HG02852 (cell line): ENCODE results near the gene BCAS3.

ENCODE experiments used
- ATAC-seq: cut with Tn5 transposase; IDR thresholded peaks from one replicate; pipeline ENCODE4 v1.9.1; 2021; ENCODE audit warnings: mild to moderate bottlenecking, moderate library complexity; ENCODE audit not compliant: unreplicated experiment

Gene BCAS3

DNA sequence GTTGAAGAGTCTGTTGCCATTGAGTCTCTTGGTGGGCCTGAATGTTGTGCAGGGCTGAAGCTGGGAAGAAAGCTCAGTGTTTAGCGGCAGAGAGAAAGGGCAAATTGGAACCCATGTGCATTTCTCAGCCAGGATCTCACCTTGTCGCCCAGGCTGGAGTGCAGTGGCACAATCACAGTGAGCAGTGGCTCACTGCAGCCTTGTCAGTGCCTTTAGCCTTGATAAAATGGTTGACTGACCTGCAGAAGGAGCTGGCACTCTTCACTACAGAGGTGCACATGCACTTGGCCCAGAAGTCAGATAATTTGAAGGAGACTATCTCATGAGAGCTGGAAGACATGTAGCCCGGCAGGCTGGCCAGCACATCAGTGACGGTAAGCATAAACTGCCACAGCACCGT, 597.7 kb downstream of the BCAS3 start:
- no peak for ATAC-seq

DNA sequence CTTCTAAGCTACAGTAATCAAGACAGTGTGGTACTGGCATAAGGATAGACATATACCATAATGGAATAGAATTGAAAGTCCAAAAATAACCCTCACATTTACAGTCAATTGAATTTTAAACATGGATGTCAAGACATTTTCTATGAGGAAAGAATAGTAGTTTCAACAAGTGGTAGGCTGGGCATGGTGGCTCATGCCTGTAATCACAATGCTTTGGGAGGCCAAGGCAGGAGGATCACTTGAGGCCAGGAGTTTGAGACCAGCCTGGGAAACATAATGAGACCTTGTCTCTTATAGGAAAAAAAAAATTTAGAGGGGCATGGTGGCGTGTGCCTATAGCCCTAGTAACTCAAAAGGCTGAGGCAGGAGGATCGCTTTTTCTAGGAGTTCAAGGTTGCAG, 599.2 kb downstream of the BCAS3 start:
- ATAC-seq = no peak

DNA sequence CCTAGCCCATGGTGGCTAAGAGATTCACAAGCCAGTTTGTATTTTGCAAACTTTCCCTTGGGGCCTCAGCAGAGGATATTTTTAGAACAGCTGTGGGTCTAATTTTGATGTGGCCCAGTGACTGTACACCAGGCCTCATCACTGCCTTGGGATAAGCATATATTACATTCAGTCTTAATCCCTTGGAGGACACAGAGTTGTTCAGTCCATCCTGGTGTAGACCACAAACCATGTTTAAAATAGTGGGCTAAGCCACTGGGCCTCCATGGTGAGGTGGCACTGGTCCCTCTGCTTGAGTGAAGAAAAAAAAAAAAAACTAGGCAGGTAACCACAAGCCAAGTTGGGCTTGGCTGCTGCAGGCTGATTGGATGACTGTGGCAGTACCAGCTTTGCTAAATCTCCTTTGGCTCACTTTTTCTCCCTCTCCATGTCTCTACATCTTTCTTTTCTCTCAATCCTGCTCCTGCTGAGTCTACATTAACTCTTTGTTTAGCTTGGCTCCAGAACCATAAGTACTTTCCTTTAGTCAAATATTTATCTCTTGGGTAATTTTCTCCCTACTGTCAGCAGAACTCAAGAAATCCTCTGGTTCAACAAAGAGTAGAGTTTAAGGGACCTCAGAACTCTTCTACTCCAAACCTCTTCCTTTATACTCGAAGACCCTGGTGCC, 602.0 kb downstream of the BCAS3 start:
- ATAC-seq = no peak

DNA sequence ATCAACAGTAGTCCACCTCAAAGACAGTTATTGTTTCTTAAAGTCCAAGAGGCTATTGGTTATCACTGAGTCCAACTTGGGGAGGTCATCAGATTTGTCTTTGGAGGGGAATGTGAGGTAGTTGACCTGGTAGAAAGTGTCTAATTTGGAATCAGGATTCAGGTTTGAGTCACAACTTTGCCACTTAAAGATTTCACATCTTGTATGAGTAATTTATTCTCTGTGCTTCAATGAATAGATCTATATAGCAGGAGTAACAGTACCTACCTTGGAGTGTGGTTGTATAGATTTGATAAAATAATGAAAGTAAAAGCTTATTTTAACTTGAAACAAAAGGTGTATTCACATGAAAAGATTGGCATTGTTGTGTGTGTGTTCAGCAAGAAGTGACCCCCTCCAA, 602.7 kb downstream of the BCAS3 start:
- ATAC-seq = no peak

DNA sequence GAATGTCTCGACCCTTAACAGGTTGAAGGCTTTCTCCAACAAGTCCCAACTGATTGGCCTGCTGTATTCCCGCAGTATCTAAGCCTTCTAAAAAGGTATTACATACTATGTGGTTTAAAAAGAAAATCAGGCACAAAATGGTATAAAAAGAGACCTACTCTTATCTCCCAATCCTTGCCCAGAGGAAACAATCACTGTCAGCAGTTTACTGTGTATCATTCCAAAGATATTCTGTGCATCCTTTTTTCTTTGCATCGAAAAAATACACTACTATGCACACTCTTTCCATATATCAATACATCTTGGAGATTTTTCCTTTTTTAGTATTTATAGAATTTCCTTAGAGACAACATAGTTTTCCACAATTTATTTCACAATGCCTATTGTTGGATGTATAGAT, 603.2 kb downstream of the BCAS3 start:
- no peak for ATAC-seq

DNA sequence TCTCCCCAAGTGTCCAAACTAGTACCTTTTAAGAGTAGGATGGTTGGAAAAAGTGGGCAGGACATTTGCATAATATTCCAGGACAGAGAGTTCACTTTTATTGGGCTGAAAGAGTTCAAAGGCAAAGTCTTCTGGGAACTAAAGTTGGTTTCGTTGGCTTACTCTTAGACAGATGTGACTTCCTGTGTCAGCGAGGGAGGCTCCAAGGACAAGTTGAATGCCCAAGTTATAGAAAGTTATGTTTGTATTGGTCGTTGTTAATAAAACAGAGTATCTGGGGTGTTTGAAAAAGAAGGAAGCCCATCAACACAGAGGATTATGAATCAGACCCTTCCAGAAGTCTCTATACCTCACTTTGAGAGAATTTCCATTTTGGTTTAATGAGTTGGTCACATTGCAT, 604.7 kb downstream of the BCAS3 start:
- ATAC-seq = no peak

DNA sequence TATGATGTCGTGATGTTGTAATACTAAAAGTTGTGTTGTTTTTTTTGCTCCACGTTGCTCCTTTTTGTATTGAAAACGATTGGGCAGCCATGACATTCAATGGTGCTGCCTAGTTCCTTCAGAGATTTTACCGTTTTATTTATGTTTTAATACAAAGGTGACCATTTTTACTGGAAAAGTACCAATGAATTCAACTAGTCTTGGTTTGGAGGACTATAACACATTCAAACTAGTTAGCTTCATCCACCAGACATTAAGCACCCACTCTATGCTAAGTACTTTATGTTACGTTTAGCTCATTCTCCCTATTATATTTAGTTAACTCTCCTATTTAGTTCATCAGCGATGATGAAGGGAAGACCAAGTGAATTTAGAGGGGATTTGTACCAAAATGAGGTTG, 605.4 kb downstream of the BCAS3 start:
- ATAC-seq = no peak

DNA sequence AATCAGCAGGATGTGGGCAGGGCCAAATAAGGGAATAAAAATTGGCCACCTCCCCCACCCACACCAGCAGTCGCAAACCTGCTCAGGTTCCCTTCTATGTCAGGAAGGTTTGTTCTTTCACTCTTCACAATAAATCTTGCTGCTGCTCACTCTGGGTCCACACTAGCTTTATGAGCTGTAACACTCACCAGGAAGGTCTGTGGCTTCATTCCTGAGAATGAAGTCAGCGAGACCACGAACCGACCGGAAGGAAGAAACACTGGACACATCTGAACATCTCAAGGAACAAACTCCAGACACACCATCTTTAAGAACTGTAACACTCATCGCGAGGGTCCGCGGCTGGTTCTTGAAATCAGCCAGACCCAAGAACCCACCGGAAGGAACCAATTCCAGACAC, 606.5 kb downstream of the BCAS3 start:
- no peak for ATAC-seq

DNA sequence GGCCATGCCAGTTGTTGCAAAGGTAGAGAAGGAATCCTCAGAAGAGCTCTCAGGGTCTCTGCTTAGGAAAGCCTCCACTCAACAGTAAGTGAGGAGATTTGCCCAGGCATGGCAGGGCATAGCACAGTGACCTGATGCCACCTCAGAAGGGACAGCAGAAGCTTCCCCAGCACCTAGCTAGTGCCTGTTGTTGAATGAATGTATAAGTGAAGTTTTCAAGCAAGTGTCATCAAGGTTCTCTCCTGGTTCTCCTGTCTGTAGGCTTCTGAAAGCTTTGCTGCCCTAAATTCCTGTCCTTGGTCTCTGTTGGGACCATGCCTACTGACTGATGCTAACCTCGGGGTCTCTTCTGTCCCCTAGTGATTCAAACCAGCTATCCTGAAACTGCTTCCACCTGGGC, 607.1 kb downstream of the BCAS3 start:
- ATAC-seq = no peak

DNA sequence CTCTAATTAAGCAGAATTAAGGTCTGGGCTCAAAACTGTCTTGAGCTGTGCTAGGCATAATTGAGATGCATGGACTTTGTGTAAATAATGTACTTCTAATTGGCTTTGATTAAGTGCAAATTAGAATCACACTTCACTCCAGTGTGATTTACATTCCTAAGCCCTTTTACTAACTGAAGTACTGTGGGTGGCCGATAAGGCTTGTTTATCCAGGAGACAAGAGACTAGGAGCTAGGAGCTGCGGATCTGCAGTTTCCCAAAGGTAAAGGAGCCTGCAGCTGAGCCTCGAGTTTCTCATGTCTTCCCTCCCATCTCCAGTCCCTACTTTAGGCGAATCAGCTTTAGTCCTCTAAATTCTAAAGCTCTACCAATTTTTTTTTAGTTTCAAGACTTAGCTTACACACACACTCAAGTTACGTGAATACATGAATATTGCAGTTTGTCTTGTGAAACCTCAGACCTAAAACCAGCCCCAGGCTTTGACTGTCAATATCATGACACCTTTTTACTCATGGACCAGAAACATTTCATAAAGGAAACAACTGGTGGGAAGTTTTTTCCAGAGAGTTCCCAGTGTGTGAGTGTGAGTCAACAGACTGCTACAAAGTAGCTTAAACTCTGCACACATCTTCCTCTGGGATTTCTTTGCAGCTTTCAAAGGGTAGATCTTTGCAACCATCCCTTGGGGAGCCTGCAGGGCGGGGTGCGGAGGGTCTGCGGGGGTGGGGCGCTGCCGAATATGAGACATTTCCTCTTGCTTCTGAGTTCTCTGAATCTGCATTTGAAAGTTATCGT, 608.1 kb downstream of the BCAS3 start:
- ATAC-seq = no peak

DNA sequence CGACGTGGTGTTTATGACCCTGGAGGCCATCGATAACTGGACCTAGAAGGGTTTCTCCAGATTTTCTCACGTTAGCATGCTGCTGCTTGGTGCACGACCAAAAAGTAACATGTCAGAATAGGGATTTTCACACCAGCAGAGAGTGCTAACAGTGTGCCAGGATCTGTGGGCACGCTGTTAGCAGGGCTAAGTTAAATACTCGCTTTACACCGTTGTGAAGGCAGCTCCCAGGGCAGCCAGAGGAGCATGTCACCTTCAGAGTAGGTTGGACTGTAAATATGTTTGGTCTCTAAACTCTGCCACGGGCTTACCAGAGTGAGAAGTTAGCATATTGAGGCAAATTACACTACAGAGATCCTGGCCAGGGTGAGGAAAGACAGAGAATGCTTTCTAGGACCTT, 608.8 kb downstream of the BCAS3 start:
- ATAC-seq = no peak

DNA sequence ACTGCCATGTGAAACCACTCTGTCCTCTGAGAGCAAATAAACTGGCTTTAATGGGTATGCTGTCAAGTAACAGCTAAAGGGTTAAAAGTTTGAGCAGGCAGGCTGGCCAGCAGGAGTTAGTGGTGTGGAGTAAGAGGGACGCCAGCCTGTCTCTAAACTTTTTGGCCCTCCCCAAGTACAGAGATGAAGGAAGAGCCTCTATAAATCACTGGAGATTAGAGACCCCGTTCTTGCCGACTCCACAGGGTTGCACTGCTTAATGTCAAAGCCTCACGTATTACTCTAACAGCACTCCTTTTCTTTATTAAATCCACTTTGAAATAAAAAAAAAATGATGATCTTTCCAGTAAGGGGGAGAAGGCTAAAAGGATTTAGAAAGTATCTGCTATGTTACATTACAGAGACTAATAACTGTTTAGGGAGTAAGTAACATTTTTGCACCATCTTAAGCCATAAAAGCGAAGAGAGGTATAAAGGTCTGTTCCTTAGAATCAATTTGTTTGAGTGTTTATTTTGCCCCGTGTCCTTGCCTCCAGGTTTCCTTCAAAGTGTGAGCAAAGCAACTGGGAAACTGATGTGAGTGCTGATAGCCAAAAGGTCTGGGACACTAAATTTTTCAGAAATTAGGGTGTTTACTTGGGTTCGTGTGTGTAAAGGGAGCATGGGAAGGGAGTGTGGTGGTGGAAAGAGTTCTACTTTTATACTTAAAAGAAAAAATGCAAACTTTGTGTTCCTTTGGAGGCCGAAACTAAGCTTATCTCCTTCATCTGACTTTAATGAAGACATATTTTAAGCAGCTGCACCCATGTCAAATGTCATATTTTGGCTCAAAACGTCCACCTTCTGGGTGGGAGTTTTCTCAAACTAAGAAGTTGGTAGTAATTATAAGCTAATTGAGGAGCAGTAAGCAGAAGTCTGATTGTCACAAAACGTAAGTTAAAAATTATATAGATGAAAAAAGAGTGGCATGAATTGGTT, 612.0 kb downstream of the BCAS3 start:
- no peak for ATAC-seq

DNA sequence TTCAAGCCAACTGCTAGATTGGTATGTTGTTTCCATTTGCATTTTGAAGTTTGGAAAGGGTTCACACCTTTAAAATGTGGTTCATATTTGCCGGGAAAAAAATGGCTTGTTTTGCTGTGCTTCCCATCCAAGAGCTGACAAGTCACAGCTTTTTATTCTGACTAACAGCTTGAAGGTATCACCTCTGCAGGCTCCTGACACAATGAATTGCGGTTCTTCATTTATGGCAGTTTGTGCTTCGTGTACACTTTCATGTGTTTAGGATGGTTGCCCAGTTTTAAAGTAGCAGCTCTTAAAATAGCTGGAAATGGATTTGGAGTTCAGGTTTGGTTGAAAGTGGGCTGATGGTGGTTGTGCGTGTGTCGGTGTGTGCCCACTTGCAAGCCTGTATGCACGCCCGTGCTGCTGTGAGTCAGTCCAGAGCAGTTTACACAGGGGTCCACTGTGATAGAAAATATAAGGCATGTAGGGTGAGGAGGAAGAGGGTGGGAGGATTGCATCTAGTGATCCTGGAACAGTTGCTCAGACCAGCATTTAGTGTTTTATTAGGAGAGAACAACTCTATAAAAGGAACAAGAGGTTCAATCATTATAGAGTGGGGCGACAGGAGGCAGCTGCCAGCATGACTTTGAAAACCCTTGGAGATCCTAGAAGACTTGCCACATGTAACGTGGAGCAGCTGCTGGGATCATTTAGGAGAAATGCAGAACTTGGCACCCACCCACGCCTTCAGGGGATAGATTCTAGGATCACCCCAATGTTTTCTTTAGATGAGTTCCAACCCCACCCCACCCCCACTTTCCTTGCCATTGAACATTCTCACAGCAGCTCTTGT, 614.0 kb downstream of the BCAS3 start:
- no peak for ATAC-seq

DNA sequence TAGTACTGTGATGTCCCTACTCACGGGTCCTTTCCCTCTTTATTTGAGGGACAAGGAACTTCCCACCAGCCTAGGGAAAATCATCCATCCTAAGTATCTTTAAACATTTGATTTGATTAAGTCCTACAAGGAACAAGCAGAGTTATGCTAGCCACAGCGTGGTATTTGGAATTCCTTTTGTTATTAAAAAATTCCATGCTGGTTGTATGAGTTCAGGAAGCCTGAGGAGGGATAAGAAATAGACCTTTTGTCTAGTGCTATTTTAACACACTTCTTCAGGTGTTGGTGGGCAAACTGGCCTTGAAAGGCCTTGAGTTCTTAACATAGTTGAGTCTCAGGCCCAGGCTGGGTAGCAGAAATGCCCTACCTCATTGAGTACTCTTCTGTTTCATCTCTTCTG, 616.6 kb downstream of the BCAS3 start:
- no peak for ATAC-seq

DNA sequence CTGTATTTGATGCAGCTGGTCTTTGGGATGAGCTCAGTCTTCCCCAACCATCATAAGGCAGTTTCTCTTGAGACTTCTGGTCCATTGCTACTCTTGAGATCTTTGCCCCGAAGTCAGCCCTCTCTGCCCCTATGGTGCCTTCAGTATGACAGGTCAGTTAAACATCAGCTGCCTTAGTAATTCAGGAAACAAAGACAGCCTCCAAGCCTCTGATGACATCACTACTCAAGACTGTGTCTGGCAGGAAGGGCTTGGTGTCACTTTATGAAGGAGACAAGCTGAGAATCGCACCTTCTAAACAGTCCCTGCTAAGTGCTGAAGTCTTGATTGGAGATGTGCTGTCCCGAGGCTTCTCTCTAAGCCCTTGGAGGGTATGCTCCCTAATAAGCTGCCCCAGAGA, 617.1 kb downstream of the BCAS3 start:
- no peak for ATAC-seq

DNA sequence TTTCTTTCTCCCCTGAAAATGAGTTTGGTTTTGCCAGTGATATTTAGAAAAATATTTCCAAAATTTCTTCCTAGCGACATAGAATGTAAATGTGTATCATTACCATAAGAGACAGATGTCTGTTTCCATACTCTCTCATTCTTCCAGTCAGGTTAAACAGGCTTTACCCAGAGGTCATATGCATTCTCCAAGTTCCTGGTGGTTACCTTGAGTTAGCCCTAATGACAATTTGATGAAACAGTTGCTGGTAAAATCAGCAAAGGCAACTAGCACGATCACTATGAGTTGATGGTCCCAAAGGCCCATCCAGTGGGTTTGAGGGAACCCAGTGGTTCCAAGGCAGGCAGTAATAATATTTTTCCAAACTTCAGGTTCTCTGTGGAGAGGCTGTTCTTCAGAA, 618.4 kb downstream of the BCAS3 start:
- no peak for ATAC-seq

DNA sequence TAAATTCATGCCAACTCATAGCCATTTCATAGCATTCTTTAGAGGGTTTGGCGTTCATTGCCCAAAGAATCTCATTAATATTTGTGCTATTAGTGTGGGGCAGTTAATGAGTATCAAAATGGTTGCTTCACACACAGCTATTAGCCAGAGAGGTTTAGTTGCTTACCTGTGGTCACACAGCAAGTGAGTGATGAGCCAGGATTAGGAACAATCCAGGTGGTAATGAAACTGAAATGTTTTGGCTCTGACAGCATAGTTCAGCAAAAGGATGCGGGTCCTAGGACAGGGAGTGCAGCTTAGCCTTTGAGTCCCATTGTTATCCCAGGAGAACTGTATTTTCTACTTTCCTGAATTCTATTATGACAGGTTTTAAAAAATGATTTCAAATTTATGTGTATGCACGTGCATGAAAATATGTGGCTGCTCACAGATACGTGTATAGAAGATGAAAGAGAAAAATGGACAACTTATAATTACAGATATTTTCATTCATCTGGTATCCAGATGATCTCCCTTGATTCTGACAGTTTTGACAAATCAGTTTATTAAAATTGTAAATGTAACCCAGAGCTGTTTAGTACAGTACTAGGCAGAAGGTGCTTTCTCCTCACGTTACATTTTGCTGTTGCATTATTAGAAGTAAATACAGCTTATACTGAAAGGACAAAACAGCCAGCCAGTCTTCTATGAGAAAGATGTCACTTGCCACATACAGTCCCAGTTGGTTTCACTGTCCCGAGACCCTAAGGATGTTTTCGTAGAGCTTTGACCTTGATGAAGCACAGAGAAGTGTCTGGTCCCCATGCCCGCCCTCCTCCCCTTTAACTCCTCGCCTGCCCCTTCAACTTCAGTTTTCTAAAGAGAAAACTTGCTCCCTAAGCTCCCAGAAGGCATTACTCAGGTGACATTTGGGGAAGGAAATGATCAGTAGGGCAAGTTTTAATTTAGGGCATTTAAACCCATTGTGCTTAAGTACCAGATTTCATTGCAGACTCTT, 622.2 kb downstream of the BCAS3 start:
- no peak for ATAC-seq

DNA sequence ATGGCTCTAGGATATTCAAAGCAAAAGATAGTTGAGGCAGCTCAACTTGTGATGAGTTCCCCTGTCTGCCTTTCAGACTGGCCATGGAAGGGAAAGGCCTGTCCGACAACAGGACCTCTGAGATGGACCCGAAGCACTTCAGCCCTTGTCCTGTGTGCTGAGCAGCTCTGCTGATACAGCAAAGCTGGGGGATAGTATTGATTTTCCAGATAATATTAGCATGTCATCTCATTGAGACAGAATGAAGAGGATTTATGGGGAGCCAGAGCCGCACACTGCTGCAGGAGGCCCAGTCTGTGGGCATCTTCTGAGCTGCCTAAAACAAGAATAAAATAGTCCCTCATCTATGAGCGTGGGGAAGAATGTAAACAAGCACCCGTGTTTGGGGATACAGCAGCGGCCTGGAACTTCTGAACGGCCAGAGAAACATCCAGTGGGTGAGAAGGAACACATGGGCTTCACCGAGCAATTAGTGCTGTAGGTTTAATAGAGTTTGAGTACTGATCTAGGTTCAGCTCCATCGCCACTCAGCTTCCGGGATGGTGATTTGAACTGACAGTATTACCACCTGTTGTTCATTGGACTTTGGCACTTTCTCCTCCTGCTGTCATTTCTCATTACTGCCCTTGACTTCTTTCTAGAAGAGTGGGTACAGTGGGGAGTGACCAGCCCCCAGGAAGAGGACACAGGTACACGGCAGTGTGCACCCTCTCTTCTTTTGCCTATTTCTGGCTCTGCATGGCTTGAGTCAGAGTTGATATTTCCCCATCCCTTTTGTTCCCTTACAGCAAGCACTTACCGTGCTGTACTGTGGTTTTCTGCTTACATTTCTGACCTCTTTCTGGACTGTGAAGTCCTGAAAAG, 625.5 kb downstream of the BCAS3 start:
- ATAC-seq = no peak

DNA sequence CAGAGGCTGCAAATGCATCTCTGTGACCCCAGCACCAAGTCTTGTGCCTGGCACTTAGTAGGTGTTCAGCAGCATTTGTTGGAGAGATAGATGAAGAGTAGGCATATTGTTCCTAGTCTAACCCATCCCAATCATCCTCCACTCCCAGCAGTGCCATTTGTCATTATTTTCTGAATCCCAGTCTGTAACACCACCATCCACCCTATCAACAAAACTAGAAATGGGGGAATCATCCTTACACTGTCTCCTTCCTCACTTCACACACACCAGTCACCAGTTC, 626.1 kb downstream of the BCAS3 start:
- no peak for ATAC-seq
